Naive thymus-derived CD4-positive, alpha-beta T cell (primary cell): ENCODE results near the gene LY6G5B. TPM values are rescaled to one million over a fixed set of nuclear protein-coding genes. Genes with fewer than 3 reads are reported as not detected.

Experiments used
- ATAC-seq: fragments of 150-1000 bp; cut with Tn5 transposase; 2 replicates; pipeline ENCODE4 v1.10.0; 2021; ENCODE audit warnings: mild to moderate bottlenecking, moderate library complexity
- CTCF ChIA-PET: fragments of 350-600 bp; sonication (Branson Sonifier 250); formaldehyde crosslinking; loops from one replicate; lab custom pipeline; 2021; ENCODE audit warnings: antibody characterized with exemption; lab: Charles Lee
- POLR2A ChIA-PET: fragments of 350-600 bp; sonication (Branson Sonifier 250); formaldehyde crosslinking; loops from one replicate; lab custom pipeline; 2021; ENCODE audit warnings: antibody characterized with exemption, inconsistent platforms; lab: Charles Lee
- DNase-seq, 9 donors: peaks; one replicate each; pipeline versions ENCODE4 v3.0.0 to v3.0.0-alpha.2; 2020 to 2022; ENCODE audit warnings: mixed read lengths in 1 of 9
- H3K27ac ChIP-seq: one replicate; pipeline ENCODE4 v1.7.0; 2013; ENCODE audit warnings: mild to moderate bottlenecking, low read depth, low read length, moderate library complexity
- H3K27me3 ChIP-seq, 2 donors: one replicate each; pipeline ENCODE4 v1.7.0; 2013; ENCODE audit warnings: low read length in 2 of 2, mild to moderate bottlenecking in 2 of 2, moderate library complexity in 2 of 2; ENCODE audit not compliant: control insufficient read depth in 2 of 2, insufficient read depth in 2 of 2
- H3K36me3 ChIP-seq, 3 experiments: 1 replicate in 2 of 3; 2 replicates in 1 of 3; pipeline ENCODE4 v1.7.0; 2013; ENCODE audit warnings: low read length in 3 of 3, mild to moderate bottlenecking in 3 of 3, moderate library complexity in 1 of 3; ENCODE audit not compliant: insufficient read depth in 3 of 3, control insufficient read depth in 2 of 3
- H3K4me1 ChIP-seq, 2 donors: one replicate each; pipeline ENCODE4 v1.7.0; 2013; ENCODE audit warnings: low read length in 2 of 2, mild to moderate bottlenecking in 2 of 2, moderate library complexity in 1 of 2; ENCODE audit not compliant: control insufficient read depth in 2 of 2, insufficient read depth in 2 of 2
- H3K4me3 ChIP-seq: 2 replicates; pipeline ENCODE4 v1.7.0; 2013; ENCODE audit warnings: mild to moderate bottlenecking, low read length
- H3K9me3 ChIP-seq, 3 experiments: 1 replicate in 2 of 3; 2 replicates in 1 of 3; pipeline ENCODE4 v1.7.0; 2013; ENCODE audit warnings: low read length in 3 of 3; ENCODE audit not compliant: control insufficient read depth in 2 of 3
- H3K27ac Mint-ChIP-seq, 9 donors: one replicate each; pipeline ENCODE4 v1.8.0; 2020 to 2022; ENCODE audit warnings: mixed read lengths in 9 of 9, mild to moderate bottlenecking in 8 of 9, moderate library complexity in 5 of 9, inconsistent platforms in 2 of 9
- H3K27me3 Mint-ChIP-seq, 5 donors: one replicate each; pipeline ENCODE4 v1.8.0; 2021 to 2022; ENCODE audit warnings: mixed read lengths in 5 of 5, mild to moderate bottlenecking in 1 of 5
- H3K36me3 Mint-ChIP-seq, 5 donors: one replicate each; pipeline ENCODE4 v1.8.0; 2020 to 2022; ENCODE audit warnings: mixed read lengths in 5 of 5, mild to moderate bottlenecking in 3 of 5, inconsistent platforms in 1 of 5
- H3K4me1 Mint-ChIP-seq, 7 donors: one replicate each; pipeline ENCODE4 v1.8.0; 2020 to 2022; ENCODE audit warnings: mixed read lengths in 7 of 7, mild to moderate bottlenecking in 3 of 7, inconsistent platforms in 1 of 7
- H3K4me3 Mint-ChIP-seq, 10 donors: one replicate each; pipeline ENCODE4 v1.8.0; 2020 to 2022; ENCODE audit warnings: mild to moderate bottlenecking in 10 of 10, mixed read lengths in 10 of 10, moderate library complexity in 6 of 10, inconsistent platforms in 2 of 10
- H3K9me3 Mint-ChIP-seq, 11 donors: one replicate each; pipeline ENCODE4 v1.8.0; 2020 to 2022; ENCODE audit warnings: mixed read lengths in 11 of 11, mild to moderate bottlenecking in 4 of 11, inconsistent platforms in 1 of 11, moderate library complexity in 1 of 11
- intact Hi-C, 2 donors: fragments of 100-400 bp; cut with micrococcal nuclease; formaldehyde crosslinking; loops; one replicate each; pipeline ENCODE4 v1.15.1; 2023
- polyA plus RNA-seq, 2 donors: library from polyadenylated mRNA; unstranded; fragments of 300-500 nt; fragmentation: Illumina TruSeq; gene quantifications; one replicate each; pipeline ENCODE4 v1.2.3, GENCODE V29; 2021
- total RNA-seq, 6 experiments: library from RNA in 5 of 6; stranded (reverse) in 5 of 6; gene quantifications; 1 replicate in 5 of 6; 2 replicates in 1 of 6; pipeline ENCODE4 v1.2.3 and lab custom pipeline; 2021 to 2026

Gene LY6G5B
- total and polyA plus RNA-seq, 7 experiments from 2014 or later: 27.7 to 51.0 (median 42.9) TPM; not detected in 2

DNA sequence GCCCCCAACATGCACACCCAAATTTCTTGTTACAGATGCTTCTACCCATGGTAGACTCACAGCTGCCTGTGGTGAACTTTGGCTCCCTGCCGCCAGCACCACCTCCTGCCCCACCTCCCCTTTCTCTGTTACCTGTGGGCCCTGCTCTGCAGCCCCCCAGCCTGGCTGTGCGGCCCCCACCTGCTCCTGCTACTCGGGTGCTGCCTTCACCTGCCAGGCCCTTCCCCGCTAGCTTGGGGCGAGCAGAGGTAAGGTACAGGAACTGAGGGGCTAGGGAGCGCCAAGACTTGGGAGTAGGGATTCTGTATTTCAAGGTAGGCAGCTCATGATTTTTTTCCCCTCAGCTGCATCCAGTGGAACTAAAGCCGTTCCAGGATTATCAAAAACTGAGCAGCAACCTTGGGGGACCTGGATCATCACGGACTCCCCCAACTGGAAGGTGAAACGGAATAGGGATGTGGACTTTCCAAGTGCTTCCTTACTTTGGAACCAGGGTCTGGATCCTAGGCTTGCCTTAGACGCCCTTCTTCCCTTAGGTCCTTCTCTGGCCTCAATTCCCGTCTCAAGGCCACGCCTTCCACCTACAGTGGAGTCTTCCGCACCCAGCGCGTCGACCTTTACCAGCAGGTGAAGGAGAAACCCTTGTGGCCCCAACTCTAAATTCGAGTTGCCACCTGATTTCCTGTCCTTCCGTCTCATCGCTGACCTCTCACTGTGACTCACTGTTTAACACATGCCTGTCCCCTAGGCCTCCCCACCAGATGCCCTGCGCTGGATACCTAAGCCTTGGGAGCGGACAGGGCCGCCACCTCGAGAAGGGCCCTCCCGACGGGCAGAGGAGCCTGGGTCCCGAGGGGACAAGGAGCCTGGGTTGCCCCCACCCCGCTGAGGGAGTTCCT is 32.8 kb upstream of the LY6G5B start:
- no peak overlapping the region for H3K4me3 Mint-ChIP-seq
- POLR2A ChIA-PET: interaction anchor here (1.2 to 2.4 kb wide), 2 partner anchors 12 to 15 kb away, joined by 4 to 12 read pairs; partner anchors contain the start of gene PRRC2A

GRCh38 chr6:31639043-31639442 is 30.7 kb upstream of the LY6G5B start:
- H3K27me3 ChIP-seq: no peaks in the 10 kb centered on the region
- no peaks in the 10 kb centered on the region for H3K9me3 Mint-ChIP-seq
- no peak for ATAC-seq
- ChIA-PET CTCF (interaction anchor here (0.6 kb wide), 1 partner anchor 284 kb away, joined by 5 read pairs; no protein-coding TSS in a partner anchor), POLR2A (interaction anchor here (1.2 to 2.4 kb wide), 3 partner anchors 11 to 17 kb away, joined by 7 to 15 read pairs (median 12); partner anchors contain the start of genes BAG6 and PRRC2A)
- H3K36me3 ChIP-seq: peaks cover 26 to 94% (median 28%) of the 10 kb centered on the region in 3 experiments
- no peaks in the 10 kb centered on the region for H3K4me1 ChIP-seq
- no peak overlapping the region for H3K4me3 ChIP-seq
- DNase-seq: no peak
- H3K27ac Mint-ChIP-seq: peak overlapping the region in 2 of 9 donors; percentile 11 to 59
- H3K27me3 Mint-ChIP-seq: no peaks in the 10 kb centered on the region
- H3K9me3 ChIP-seq: no peaks in the 10 kb centered on the region
- peaks cover 0 to 9% (median 0%) of the 10 kb centered on the region in 7 donors for H3K4me1 Mint-ChIP-seq
- peaks cover 0 to 45% (median 12%) of the 10 kb centered on the region in 5 donors for H3K36me3 Mint-ChIP-seq
- H3K27ac ChIP-seq: no peak overlapping the region
- no peak overlapping the region for H3K4me3 Mint-ChIP-seq
- intact Hi-C loops: loop anchor here in 1 of 2 donors (2.0 kb wide), 1 partner anchor 18 kb away; the partner anchor contains the start of gene PRRC2A

More for the DNA sequence above, 32.8 kb upstream of the LY6G5B start:
- Mint-ChIP-seq H3K4me1 (peaks cover 0 to 10% (median 0%) of the 10 kb centered on the region in 7 donors), H3K27ac (peak overlapping the region in 4 of 9 donors; percentile 51 to 56 (median 54)), H3K9me3 (no peaks in the 10 kb centered on the region), H3K36me3 (peaks cover 0 to 45% (median 12%) of the 10 kb centered on the region in 5 donors), H3K27me3 (no peaks in the 10 kb centered on the region)
- no peak overlapping the region for H3K27ac ChIP-seq
- DNase-seq (no peak), ATAC-seq (no peak)
- CTCF ChIA-PET: no interaction called here
- peaks cover 33 to 94% (median 33%) of the 10 kb centered on the region in 3 experiments for H3K36me3 ChIP-seq
- no peaks in the 10 kb centered on the region for H3K4me1 ChIP-seq
- H3K4me3 ChIP-seq: no peak overlapping the region
- no peaks in the 10 kb centered on the region for H3K27me3 ChIP-seq
- no peaks in the 10 kb centered on the region for H3K9me3 ChIP-seq
- intact Hi-C loops: no loop called here

- H3K36me3 ChIP-seq: peaks cover 26 to 94% (median 28%) of the 10 kb centered on the region in 3 experiments
- no peak overlapping the region for H3K4me3 Mint-ChIP-seq
- H3K27me3 ChIP-seq: no peaks in the 10 kb centered on the region
- ChIA-PET CTCF (interaction anchor here (0.6 to 0.7 kb wide), 2 partner anchors 284 to 1537 kb away, joined by 3 to 5 read pairs; no protein-coding TSS in a partner anchor), POLR2A (interaction anchor here (0.6 to 2.4 kb wide), 4 partner anchors 12 to 18 kb away, joined by 3 to 15 read pairs (median 10); partner anchors contain the start of genes BAG6 and PRRC2A)
- peaks cover 0 to 7% (median 0%) of the 10 kb centered on the region in 7 donors for H3K4me1 Mint-ChIP-seq
- H3K9me3 Mint-ChIP-seq: no peaks in the 10 kb centered on the region
- H3K36me3 Mint-ChIP-seq: peaks cover 0 to 45% (median 12%) of the 10 kb centered on the region in 5 donors
- H3K9me3 ChIP-seq: no peaks in the 10 kb centered on the region
- H3K4me3 ChIP-seq: no peak overlapping the region
- H3K4me1 ChIP-seq: no peaks in the 10 kb centered on the region
- H3K27ac Mint-ChIP-seq: peak overlapping the region in 1 of 9 donors; percentile 49
- no peak overlapping the region for H3K27ac ChIP-seq
- ATAC-seq (no peak), DNase-seq (no peak)
- H3K27me3 Mint-ChIP-seq: no peaks in the 10 kb centered on the region
- intact Hi-C loops: loop anchor here in 1 of 2 donors (2.0 kb wide), 1 partner anchor 19 kb away; the partner anchor contains the start of gene PRRC2A
Observed at GRCh38 chr6:31639449-31639861, 30.3 kb upstream of the LY6G5B start.

DNA sequence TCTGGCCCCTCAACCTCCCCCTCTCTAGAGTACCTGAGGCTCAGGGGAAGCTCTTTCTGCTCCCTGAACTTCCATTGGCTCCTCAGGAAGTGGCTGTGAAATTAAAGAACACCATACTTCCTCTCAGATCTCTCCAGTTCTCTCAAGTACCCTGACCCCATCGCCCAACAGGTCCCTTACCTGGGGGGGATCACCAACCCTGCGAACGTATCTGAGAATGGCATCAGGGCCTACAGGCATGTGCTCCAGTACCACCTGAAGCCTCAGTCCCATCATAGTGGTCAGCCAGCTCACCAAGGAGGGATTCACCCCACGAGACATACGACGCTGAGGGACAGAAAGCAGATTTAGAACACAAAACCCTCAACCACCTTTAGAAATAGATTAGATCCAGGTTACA is 29.2 kb upstream of the LY6G5B start:
- peaks cover 5 to 45% (median 13%) of the 10 kb centered on the region in 5 donors for H3K36me3 Mint-ChIP-seq
- no peaks in the 10 kb centered on the region for H3K9me3 Mint-ChIP-seq
- H3K4me3 ChIP-seq: no peak overlapping the region
- intact Hi-C loops: no loop called here
- no peak for ATAC-seq
- no peaks in the 10 kb centered on the region for H3K27me3 Mint-ChIP-seq
- ChIA-PET POLR2A (interaction anchor here (1.2 to 1.9 kb wide), 3 partner anchors 11 to 59 kb away, joined by 4 to 10 read pairs (median 7); partner anchors contain the start of gene BAG6), CTCF (no interaction called here)
- no peak overlapping the region for H3K4me3 Mint-ChIP-seq
- H3K9me3 ChIP-seq: no peaks in the 10 kb centered on the region
- peaks cover 0 to 13% (median 0%) of the 10 kb centered on the region in 7 donors for H3K4me1 Mint-ChIP-seq
- H3K36me3 ChIP-seq: peaks cover 28 to 94% (median 37%) of the 10 kb centered on the region in 3 experiments
- H3K27ac ChIP-seq: no peak overlapping the region
- DNase-seq: no peak
- H3K4me1 ChIP-seq: no peaks in the 10 kb centered on the region
- H3K27me3 ChIP-seq: no peaks in the 10 kb centered on the region
- peak overlapping the region in 2 of 9 donors; percentile 22 to 73 for H3K27ac Mint-ChIP-seq

DNA sequence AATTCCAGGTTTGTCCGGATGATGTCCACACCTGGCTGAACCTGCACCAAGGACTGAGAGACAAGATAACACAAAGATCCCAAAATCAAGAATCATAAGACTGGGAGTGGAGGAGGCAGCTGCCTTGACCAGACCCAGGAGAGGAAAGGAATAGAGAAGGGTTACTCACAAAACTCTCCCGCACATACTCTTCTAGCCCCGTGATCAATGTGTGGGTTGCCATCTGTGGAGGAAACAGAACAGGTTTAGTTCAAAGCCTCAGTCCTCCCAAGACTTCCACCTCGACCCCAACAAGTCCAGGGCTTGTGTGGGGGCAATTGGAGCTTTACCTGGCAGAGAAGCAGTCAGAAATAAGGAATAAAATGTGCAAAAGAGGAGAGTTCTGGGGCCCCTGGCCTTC is 28.4 kb upstream of the LY6G5B start:
- Mint-ChIP-seq H3K27ac (peak overlapping the region in 5 of 9 donors; percentile 21 to 73 (median 34)), H3K4me3 (no peak overlapping the region), H3K9me3 (no peaks in the 10 kb centered on the region), H3K36me3 (peaks cover 5 to 41% (median 14%) of the 10 kb centered on the region in 5 donors), H3K27me3 (no peaks in the 10 kb centered on the region), H3K4me1 (peaks cover 0 to 14% (median 0%) of the 10 kb centered on the region in 7 donors)
- no peak for ATAC-seq
- intact Hi-C loops: no loop called here
- no peak for DNase-seq
- Histone ChIP-seq H3K4me3 (no peak overlapping the region), H3K36me3 (peaks cover 28 to 94% (median 37%) of the 10 kb centered on the region in 3 experiments), H3K9me3 (no peaks in the 10 kb centered on the region), H3K4me1 (no peaks in the 10 kb centered on the region), H3K27ac (no peak overlapping the region), H3K27me3 (no peaks in the 10 kb centered on the region)
- ChIA-PET POLR2A (interaction anchor here (1.4 to 1.9 kb wide), 2 partner anchors 11 to 60 kb away, joined by 4 to 10 read pairs; partner anchors contain the start of gene BAG6), CTCF (no interaction called here)
